ENCODE measurements around the gene LRCOL1.

The LRCOL1 gene

DNA sequence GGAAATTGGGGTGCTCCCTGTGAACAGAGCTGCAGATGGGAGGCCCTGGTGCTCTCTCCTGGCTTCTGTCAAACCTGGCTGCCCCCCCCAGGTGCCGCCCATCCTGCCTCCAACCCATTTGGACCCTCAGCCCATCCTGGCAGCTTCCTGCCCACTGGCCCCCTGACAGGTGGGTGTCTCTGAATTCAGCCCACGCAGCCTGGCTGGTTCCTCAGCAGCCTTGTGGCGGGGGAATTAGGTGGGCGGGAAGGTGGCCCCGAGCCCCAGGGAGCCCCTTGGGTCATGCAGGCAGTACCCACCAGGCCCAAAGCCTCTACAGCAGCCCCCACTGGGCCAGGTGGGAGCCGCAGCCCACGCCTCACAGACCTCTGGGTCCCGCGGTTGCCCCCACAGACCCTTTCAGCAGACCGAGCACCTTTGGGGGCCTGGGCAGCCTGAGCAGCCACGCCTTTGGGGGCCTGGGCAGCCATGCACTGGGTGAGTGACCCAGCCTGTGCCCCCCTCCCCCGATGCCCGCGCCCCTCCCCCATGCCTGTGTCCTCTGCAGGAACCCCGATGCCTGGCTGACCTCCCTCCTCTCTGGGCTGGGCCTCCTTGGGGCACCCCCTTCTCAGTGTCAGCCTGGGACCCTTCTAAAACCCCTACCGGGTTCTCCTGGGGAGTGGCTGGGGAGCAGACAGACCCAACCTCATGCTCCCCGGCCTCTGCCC, 28.9 kb downstream of the LRCOL1 start:
- DNase-seq, result no peak

DNA sequence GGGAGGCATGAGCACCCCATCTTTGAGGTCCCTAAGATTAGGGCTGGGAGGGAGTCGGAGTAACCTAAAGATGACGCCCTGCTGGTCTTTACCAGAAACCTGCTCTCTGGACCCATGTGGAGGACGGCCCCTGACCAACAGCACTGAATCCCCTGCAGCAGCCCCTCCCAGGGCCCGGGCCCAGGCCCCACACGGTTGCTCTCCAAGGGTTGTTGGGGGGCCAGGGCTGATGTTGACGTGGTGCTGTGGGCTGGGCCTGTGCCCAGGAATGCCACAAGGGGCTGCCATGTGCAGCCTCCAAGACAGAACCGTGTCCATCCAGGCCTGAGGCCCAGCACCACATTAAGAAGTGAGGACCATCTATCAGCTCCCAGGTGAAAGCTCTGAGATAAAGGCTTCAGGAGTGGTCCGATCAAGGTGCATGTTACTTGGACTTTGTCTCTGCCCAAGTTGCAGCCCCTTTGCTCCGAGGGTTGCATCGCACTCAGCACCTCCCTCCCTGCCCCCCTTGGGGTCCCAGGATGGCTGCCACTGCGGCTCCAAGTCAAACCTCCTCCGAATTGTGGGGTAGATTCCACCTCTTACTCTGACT, 29.6 kb downstream of the LRCOL1 start:
- no peak for DNase-seq

- no peak for DNase-seq
These were observed 30.6 kb downstream of the LRCOL1 start for GRCh38 chr12:132579744-132580143.

DNA sequence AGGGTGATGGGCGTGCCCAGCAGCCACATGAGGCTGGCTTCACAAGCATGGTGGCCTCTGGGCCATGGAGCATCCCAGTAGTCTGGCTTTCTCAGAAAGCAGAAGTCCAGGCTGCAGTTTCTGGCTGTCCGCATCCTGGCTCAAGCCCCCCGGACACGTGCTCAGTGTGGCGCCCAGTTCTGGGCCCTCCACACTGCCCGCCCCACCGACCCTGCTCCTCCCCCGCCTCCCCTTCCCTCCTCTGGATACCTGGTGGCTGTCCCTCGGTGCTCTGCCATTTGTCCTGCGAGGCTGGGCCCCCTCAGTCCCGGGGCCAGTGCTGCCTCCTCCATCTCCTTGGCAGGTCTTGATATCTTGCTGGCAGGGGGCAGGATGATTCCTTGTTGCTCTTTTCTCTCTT, 31.6 kb downstream of the LRCOL1 start:
- no peak for DNase-seq

- no peak for DNase-seq
These were observed 32.3 kb downstream of the LRCOL1 start for GRCh38 chr12:132578118-132578517.

DNA sequence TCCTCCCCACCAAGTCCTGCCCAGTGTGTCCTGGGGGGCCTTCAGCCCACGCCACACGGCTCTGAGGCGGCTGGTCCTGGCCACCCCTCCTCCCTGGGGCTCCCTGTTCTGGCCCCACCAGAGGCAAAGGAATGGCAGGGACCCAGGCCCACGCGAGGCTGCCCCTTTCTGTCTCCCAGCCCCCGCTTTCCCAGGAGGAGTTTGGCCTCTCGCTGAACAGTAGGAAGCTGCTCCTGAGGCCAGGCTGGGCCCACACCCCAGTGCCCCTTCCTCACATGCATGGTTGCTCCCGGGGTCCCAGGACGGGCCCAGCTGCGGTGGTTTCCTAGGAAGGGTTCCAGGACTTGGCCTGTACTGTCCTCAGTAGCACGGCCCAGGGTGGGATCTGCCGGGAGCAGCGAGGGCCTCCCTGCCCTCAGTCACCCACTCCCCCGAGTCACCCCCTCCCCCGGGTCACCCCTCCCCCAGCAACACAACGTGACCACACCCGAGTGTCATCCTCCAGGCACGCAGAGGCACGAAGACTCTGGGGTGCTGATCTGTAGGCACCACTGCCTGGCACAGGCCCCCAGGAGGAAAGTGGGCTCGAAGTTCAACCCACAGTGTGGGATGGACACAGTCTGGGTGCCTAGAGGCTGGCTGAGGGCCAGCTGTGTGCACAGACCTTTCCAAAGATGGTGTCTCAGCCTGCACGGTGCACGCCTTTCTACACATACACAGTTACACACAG, 33.0 kb downstream of the LRCOL1 start:
- DNase-seq, result no peak

DNA sequence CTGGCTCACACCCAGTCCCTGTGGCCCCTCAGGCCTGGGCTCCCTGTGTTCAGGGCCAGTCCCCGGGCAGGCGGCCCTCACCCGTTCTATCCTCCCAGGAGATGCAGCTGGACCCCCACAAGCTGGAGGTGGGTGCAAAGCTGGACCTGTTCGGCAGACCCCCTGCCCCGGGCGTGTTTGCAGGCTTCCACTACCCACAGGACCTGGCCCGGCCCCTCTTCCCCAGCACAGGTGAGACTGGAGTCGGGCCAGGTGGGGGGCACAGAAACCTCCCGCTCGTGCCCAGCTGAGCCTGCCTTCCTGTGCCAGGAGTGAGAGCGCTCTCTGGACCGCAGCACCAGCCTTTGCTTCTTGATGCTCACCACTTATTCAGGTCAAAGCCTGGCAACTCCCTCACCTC, 33.7 kb downstream of the LRCOL1 start:
- no peak for DNase-seq

DNA sequence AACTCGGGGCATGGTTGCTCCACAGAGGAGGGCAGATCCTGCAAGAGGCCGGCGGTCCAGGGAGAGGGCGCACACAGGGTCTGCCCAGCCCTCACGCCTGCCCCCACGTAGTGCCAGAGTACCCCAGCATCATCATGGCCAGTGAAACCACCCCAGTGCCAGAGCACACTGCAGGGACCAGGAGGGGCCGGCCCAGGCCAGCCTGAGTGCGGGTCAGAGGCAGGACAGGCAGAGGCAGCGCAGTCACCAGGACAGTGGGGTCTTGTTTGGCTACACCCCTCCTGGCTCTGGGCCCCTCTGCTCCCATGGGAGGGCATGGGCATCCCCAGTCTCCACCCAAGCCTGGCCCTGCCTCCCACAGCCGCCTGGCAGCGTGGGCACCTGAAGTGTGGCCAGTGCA, 34.7 kb downstream of the LRCOL1 start:
- DNase-seq, result no peak

GRCh38 chr12:132574271-132574996, 35.9 kb downstream of the LRCOL1 start:
- no peak for DNase-seq

GRCh38 chr12:132572801-132573760, 37.3 kb downstream of the LRCOL1 start:
- no peak for DNase-seq

GRCh38 chr12:132572106-132572505, 38.3 kb downstream of the LRCOL1 start:
- no peak for DNase-seq

- DNase-seq, result no peak
These were observed 38.8 kb downstream of the LRCOL1 start for GRCh38 chr12:132571598-132571997.

DNA sequence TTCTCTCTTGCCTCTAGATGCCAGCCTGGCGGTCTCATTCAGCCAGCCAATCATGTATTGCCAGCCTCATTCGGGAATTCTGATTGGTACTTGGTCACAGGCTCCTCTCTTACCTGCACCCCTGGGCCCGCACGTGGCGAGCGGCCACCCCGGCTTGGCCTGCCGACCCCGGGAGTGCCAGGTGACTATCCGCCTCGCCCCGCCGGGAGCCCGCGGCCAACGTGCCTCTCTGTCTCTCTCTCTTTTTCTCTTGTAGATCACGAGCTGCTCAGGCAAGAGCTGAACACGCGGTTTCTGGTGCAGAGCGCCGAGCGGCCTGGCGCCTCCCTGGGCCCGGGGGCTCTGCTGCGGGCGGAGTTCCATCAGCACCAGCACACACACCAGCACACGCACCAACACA, 39.3 kb downstream of the LRCOL1 start:
- DNase-seq, result no peak

- DNase-seq, result no peak
These were observed 39.7 kb downstream of the LRCOL1 start for GRCh38 chr12:132570635-132571034.

DNA sequence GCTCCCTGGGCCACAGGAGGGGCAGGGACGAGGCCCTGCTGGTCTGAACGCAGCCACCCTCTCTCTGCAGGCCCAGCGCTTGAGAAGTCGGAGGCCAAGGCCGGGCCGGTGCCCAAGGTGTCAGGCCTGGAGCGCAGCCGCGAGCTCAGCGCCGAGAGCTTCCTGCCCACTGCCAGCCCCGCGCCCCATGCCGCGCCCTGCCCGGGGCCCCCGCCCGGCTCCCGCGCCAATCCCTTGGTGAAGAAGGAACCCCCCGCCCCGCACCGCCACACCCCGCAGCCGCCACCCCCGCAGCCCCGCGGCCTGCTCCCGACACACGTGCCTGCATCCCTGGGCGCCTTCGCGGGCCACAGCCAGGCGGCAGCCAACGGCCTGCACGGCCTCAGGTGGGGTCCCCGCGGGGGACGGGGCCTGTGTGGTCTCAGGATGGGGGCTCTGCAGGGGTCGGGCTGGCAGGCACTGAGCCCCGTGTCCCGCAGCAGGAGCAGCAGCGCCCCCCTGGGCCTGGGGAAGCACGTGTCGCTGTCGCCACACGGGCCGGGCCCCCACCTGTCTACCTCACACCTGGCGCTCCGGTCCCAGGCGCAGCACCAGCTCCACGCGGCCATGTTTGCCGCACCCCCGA, 40.4 kb downstream of the LRCOL1 start:
- DNase-seq, result no peak

GRCh38 chr12:132568826-132569480, 41.4 kb downstream of the LRCOL1 start:
- no peak for DNase-seq

DNA sequence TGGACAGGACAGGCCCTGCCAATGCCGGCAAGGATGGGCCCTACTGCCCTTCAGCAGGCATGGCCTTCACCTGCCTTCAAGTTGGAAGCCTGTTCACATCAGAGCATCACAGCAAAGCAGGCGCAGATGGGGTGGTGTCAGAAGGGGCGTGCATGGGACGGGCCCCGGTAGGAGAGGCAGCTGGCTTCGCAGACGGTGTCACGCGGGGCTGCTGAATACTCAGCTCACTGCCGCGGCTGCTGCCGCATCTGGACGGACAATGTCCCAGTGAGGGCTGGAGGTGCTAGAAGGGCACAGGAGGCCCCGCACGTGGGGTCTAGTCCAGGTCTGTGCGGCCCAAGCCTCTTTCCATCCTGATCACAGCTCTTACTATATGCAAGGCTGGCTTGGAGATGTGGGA, 42.1 kb downstream of the LRCOL1 start:
- no peak for DNase-seq

- no peak for DNase-seq
These were observed 43.8 kb downstream of the LRCOL1 start for GRCh38 chr12:132566516-132567131.

GRCh38 chr12:132565365-132565764, 45.0 kb downstream of the LRCOL1 start:
- no peak for DNase-seq

- DNase-seq, result no peak
These were observed 46.5 kb downstream of the LRCOL1 start for GRCh38 chr12:132563911-132564310.

All from central memory CD4-positive, alpha-beta T cell (primary cell).